ENCODE data around the gene CASP6.

Gene CASP6

GRCh38 chr4:109662116-109662515 lies 41.1 kb downstream of the CASP6 start:
- Histone ChIP-seq H3K36me3 (no peaks in the 10 kb centered on the region), H3K4me3 (ENCODE audit: low read depth, low read length) (no peak overlapping the region), H3K27me3 (no peaks in the 10 kb centered on the region; the same call in 1 of the 2 replicates), H3K4me1 (no peaks in the 10 kb centered on the region), H3K9me3 (no peaks in the 10 kb centered on the region)
- DNase-seq, result no peak
- no peak for TF ChIP-seq CTCF (IDR thresholded peaks at IDR 0.05; ENCODE audit: low read depth, low read length)

GRCh38 chr4:109658871-109659410 lies 44.3 kb downstream of the CASP6 start:
- H3K9me3 ChIP-seq, result no peaks in the 10 kb centered on the region
- H3K4me3 ChIP-seq (ENCODE audit: low read depth, low read length), result no peak overlapping the region
- H3K36me3 ChIP-seq, result no peaks in the 10 kb centered on the region
- no peaks in the 10 kb centered on the region; the same call in 1 of the 2 replicates for H3K27me3 ChIP-seq
- no peak for DNase-seq
- no peaks in the 10 kb centered on the region for H3K4me1 ChIP-seq
- TF ChIP-seq CTCF (IDR thresholded peaks at IDR 0.05; ENCODE audit: low read depth, low read length), result no peak

GRCh38 chr4:109657854-109658418 lies 45.3 kb downstream of the CASP6 start:
- no peak for DNase-seq
- no peak for TF ChIP-seq CTCF (IDR thresholded peaks at IDR 0.05; ENCODE audit: low read depth, low read length)

GRCh38 chr4:109655396-109655795 lies 47.8 kb downstream of the CASP6 start:
- Histone ChIP-seq H3K36me3 (no peaks in the 10 kb centered on the region), H3K27me3 (no peaks in the 10 kb centered on the region; the same call in 1 of the 2 replicates), H3K4me1 (no peaks in the 10 kb centered on the region), H3K9me3 (no peaks in the 10 kb centered on the region), H3K4me3 (ENCODE audit: low read depth, low read length) (no peak overlapping the region)
- no peak for DNase-seq
- TF ChIP-seq CTCF (IDR thresholded peaks at IDR 0.05; ENCODE audit: low read depth, low read length), result no peak

More at GRCh38 chr4:109657854-109658418, 45.3 kb downstream of the CASP6 start:
- Histone ChIP-seq H3K9me3 (no peaks in the 10 kb centered on the region), H3K4me1 (no peaks in the 10 kb centered on the region), H3K4me3 (ENCODE audit: low read depth, low read length) (no peak overlapping the region), H3K36me3 (no peaks in the 10 kb centered on the region), H3K27me3 (no peaks in the 10 kb centered on the region; the same call in 1 of the 2 replicates)

GRCh38 chr4:109649872-109650271 lies 53.4 kb downstream of the CASP6 start:
- no peaks in the 10 kb centered on the region for H3K9me3 ChIP-seq
- no peaks in the 10 kb centered on the region for H3K27me3 ChIP-seq
- no peak for DNase-seq
- no peaks in the 10 kb centered on the region for H3K36me3 ChIP-seq
- no peak for TF ChIP-seq CTCF (IDR thresholded peaks at IDR 0.05; ENCODE audit: low read depth, low read length)
- H3K4me1 ChIP-seq, result no peaks in the 10 kb centered on the region
- H3K4me3 ChIP-seq (ENCODE audit: low read depth, low read length), result no peak overlapping the region

- TF ChIP-seq CTCF (IDR thresholded peaks at IDR 0.05; ENCODE audit: low read depth, low read length), result no peak
- Histone ChIP-seq H3K36me3 (no peaks in the 10 kb centered on the region), H3K27me3 (no peaks in the 10 kb centered on the region), H3K4me3 (ENCODE audit: low read depth, low read length) (no peak overlapping the region), H3K4me1 (no peaks in the 10 kb centered on the region), H3K9me3 (no peaks in the 10 kb centered on the region)
- no peak for DNase-seq
These were observed 54.2 kb downstream of the CASP6 start for GRCh38 chr4:109648997-109649575.

All from BE2C (cell line).